ENCODE data around the gene IGSF21. TPM values are rescaled to one million over a fixed set of nuclear protein-coding genes. Genes with fewer than 3 reads are reported as not detected.

Gene IGSF21
- total and polyA plus RNA-seq, 10 of the 15 experiments (the other 5 are each of a cell fraction or from before 2014, with no cell fraction given) = 0.03 to 0.49 TPM; not detected in 8

DNA sequence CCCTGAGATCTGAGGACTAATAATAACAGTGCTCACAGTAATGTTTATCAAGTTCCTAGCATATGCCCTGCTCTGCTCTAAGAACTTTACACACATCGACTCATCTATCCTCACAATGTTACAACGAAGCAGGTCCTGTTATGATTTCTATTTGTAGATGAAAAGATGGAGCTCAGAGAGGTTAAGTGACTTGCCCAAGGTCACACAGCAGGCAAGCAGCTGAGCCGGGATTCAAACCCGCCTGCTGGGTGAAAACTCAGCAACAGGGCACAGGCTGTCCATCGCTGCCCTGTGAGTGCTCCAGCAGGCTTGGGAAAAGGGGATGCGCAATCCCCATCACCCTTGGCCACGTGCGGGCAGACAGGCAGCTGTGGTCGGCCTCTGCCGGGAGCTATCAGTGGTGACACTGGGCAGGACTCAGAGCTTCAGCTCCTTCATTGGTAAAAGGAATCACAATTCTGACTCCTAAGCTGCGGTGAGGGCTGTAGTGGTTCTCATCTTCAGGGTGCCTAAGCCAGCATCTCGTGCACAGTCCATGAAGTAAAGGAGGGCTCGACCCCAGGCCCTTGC is 199.8 kb downstream of the IGSF21 start (continued):
- TF ChIP-seq, protein P1, sequence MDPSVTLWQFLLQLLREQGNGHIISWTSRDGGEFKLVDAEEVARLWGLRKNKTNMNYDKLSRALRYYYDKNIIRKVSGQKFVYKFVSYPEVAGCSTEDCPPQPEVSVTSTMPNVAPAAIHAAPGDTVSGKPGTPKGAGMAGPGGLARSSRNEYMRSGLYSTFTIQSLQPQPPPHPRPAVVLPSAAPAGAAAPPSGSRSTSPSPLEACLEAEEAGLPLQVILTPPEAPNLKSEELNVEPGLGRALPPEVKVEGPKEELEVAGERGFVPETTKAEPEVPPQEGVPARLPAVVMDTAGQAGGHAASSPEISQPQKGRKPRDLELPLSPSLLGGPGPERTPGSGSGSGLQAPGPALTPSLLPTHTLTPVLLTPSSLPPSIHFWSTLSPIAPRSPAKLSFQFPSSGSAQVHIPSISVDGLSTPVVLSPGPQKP (IDR thresholded peaks at IDR 0.05; ENCODE audit: low read depth, low read length) = no peak
- TF ChIP-seq NFYA (IDR thresholded peaks at IDR 0.05; ENCODE audit: borderline replicate concordance, low read depth, low read length) = no peak
- TF ChIP-seq, protein P2, sequence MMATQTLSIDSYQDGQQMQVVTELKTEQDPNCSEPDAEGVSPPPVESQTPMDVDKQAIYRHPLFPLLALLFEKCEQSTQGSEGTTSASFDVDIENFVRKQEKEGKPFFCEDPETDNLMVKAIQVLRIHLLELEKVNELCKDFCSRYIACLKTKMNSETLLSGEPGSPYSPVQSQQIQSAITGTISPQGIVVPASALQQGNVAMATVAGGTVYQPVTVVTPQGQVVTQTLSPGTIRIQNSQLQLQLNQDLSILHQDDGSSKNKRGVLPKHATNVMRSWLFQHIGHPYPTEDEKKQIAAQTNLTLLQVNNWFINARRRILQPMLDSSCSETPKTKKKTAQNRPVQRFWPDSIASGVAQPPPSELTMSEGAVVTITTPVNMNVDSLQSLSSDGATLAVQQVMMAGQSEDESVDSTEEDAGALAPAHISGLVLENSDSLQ (IDR thresholded peaks at IDR 0.05) = no peak

DNA sequence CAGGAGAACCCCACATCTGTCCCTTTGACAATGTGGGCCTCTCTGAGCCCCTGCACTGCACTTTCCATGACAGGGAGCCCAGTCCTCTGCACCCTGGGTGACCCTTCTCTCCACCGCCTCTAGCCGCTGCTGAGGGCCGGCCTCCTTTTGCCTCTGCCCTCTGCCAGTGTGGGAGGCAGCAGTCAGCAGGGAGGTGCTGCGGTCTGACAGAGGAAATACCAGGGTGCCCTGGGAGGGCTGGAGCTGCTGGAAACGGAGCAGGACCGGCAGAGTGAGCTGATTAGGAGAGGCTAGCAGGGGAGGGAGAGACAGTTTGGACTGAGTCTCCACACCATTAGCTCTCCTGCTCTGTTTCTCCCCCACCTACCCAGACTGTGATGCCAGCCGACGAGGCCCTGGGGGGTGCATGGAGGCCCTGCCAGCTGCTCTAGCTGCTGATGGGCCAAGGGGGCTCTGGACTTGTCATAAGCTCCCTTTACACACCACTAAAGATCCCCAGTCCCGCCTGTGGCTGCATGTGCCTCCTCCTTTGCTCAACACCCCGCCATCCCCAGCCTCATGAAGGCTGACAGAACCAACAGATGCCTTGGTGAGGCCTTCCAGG is 202.1 kb downstream of the IGSF21 start:
- ChIA-PET CTCF (no interaction called here), SMC1A (ENCODE audit: uncharacterized antibody, unreplicated experiment) (no interaction called here), RAD21 (ENCODE audit: unreplicated experiment) (interaction anchor here (1.0 kb wide), 1 partner anchor 324 kb away, joined by 3 read pairs; no protein-coding TSS in a partner anchor), POLR2A (no interaction called here)
- DNase-seq (ENCODE audit: low read depth, low spot score) (no peak), FAIRE-seq (no peak), ATAC-seq (no peak)
- H3K36me3 ChIP-seq (ENCODE audit: control insufficient read depth in 2 of 2, insufficient read depth in 2 of 2, low read length in 1 of 2) = no peaks in the 10 kb centered on the region
- H4K20me1 ChIP-seq (ENCODE audit: control insufficient read depth, insufficient read depth) = no peaks in the 10 kb centered on the region
- no peak overlapping the region for H3K4me2 ChIP-seq (ENCODE audit: control insufficient read depth, insufficient read depth)
- H3K79me2 ChIP-seq (ENCODE audit: control insufficient read depth, insufficient read depth, low read length) = no peaks in the 10 kb centered on the region
- H3K27me3 ChIP-seq (replicated peaks in 1 of 2; ENCODE audit: control insufficient read depth in 2 of 2, insufficient read depth in 2 of 2, low read length in 1 of 2) = no peaks in the 10 kb centered on the region; a peak in 2 of 4 replicates
- 39% methylated on average over 10 of the region's 10 CpGs for WGBS (ENCODE audit: insufficient coverage, insufficient replicate concordance, low lambda C conversion rate, missing lambda C conversion rate)
- H3K27ac ChIP-seq (ENCODE audit: control insufficient read depth, insufficient read depth) = no peak overlapping the region
- no peaks in the 10 kb centered on the region for H3K4me1 ChIP-seq (ENCODE audit: control insufficient read depth, insufficient read depth, low read length)
- BruUV-seq (replicated peaks) = no TSS peak
- H2AFZ ChIP-seq (ENCODE audit: control insufficient read depth, low read depth, low read length) = no peak overlapping the region
- in situ Hi-C loops (cut with MboI) (no loop called here), intact Hi-C loops (cut with micrococcal nuclease; ENCODE audit: unreplicated experiment) (no loop called here)
- no peak overlapping the region for H3K9ac ChIP-seq (ENCODE audit: control insufficient read depth, insufficient read depth, low read length)
- no peak overlapping the region for H3K4me3 ChIP-seq
- no peaks in the 10 kb centered on the region for H3K9me3 ChIP-seq (replicated peaks; ENCODE audit: control insufficient read depth, insufficient read depth, low read length)
- no peak for TF ChIP-seq MXI1 (IDR thresholded peaks at IDR 0.05; ENCODE audit: low read depth, low read length)
- no peak for TF ChIP-seq HDAC6 (IDR thresholded peaks at IDR 0.05; ENCODE audit: unreplicated experiment)
- no peak for TF ChIP-seq FOS (IDR thresholded peaks at IDR 0.05; ENCODE audit: borderline replicate concordance, extremely low read depth, insufficient read length)
- no peak for TF ChIP-seq ZNF207 (IDR thresholded peaks at IDR 0.05; ENCODE audit: borderline replicate concordance)
- TF ChIP-seq BRCA1 (IDR thresholded peaks at IDR 0.05; ENCODE audit: low read depth, low read length) = no peak
- TF ChIP-seq E2F8 (IDR thresholded peaks at IDR 0.05; ENCODE audit: low read depth, partially characterized antibody) = no peak
- TF ChIP-seq ZBTB11 (CRISPR knock-in tag; IDR thresholded peaks at IDR 0.05) = no peak
- TF ChIP-seq RAD21 (IDR thresholded peaks at IDR 0.05; ENCODE audit: insufficient read depth, low read depth, low read length) = no peak
- TF ChIP-seq RFX5 (IDR thresholded peaks at IDR 0.05; ENCODE audit: low read depth, low read length) = no peak
- TF ChIP-seq CEBPB (IDR thresholded peaks at IDR 0.05; ENCODE audit: borderline replicate concordance in 1 of 2, low read depth in 2 of 2, low read length in 2 of 2) = no peak

Measured in GM12878 (cell line).